OCI-LY7 (cell line): ENCODE data around the gene PAQR5. TPM values are rescaled to one million over a fixed set of nuclear protein-coding genes. Genes with fewer than 3 reads are reported as not detected.

Experiments
- BruUV-seq: library from RNA; stranded (reverse); fragments of 400-500 nt; replicated peaks from 2 replicates; lab custom pipeline; 2021; lab: Mats Ljungman, UMichigan
- CTCF ChIA-PET: fragments of 300-600 bp; sonication (Branson Sonifier 250); formaldehyde crosslinking; loops from one replicate; lab custom pipeline; 2022; ENCODE audit warnings: antibody characterized with exemption; ENCODE audit not compliant: unreplicated experiment; lab: Charles Lee
- POLR2A ChIA-PET: fragments of 300-600 bp; sonication (Branson Sonifier 250); formaldehyde crosslinking; loops from one replicate; lab custom pipeline; 2022; ENCODE audit warnings: antibody characterized with exemption; lab: Charles Lee
- DNase-seq: peaks from one replicate; pipeline ENCODE4 v3.0.0-alpha.2; 2015; ENCODE audit warnings: low spot score
- H2AFZ ChIP-seq: fragments of 200-600 bp; sonication (generic), shearing (Covaris generic); 2 replicates; pipeline ENCODE4 v1.6.1; 2014; ENCODE audit warnings: mild to moderate bottlenecking, antibody characterized with exemption, low read length, moderate library complexity
- H3K27ac ChIP-seq: fragments of 200-600 bp; sonication (generic); 2 replicates; pipeline ENCODE4 v1.5.1; 2014; ENCODE audit warnings: mixed run types, low read depth, mild to moderate bottlenecking, moderate library complexity, low read length, inconsistent platforms; ENCODE audit not compliant: poor library complexity, severe bottlenecking
- H3K36me3 ChIP-seq: fragments of 200-600 bp; sonication (generic); 2 replicates; pipeline ENCODE4 v1.6.1; 2014; ENCODE audit warnings: mild to moderate bottlenecking, antibody characterized with exemption, low read length, moderate library complexity, mixed read lengths; ENCODE audit not compliant: insufficient read depth
- H3K4me1 ChIP-seq: fragments of 200-600 bp; sonication (generic); 2 replicates; pipeline ENCODE4 v1.5.1; 2014; ENCODE audit warnings: mild to moderate bottlenecking, low read length; ENCODE audit not compliant: insufficient read depth, poor library complexity, severe bottlenecking
- H3K4me2 ChIP-seq: fragments of 200-600 bp; sonication (generic); 2 replicates; pipeline ENCODE4 v1.6.1; 2014; ENCODE audit warnings: mild to moderate bottlenecking, low read length
- H3K4me3 ChIP-seq: fragments of 200-600 bp; sonication (generic); 2 replicates; pipeline ENCODE4 v1.5.1; 2014; ENCODE audit warnings: mild to moderate bottlenecking, low read depth, low read length; ENCODE audit not compliant: poor library complexity, severe bottlenecking
- H3K79me2 ChIP-seq: fragments of 200-600 bp; sonication (generic); 2 replicates; pipeline ENCODE4 v1.6.1; 2016; ENCODE audit warnings: low read depth, mild to moderate bottlenecking, low read length, moderate library complexity, mixed read lengths; ENCODE audit not compliant: insufficient read depth
- H3K9me2 ChIP-seq: fragments of 200-600 bp; sonication (generic); 2 replicates; pipeline ENCODE4 v1.6.1; 2016; ENCODE audit warnings: mild to moderate bottlenecking, low read length, mixed read lengths; ENCODE audit not compliant: insufficient read depth
- H3K9me3 ChIP-seq: fragments of 200-600 bp; sonication (generic); 2 replicates; pipeline ENCODE4 v1.6.1; 2014; ENCODE audit warnings: mild to moderate bottlenecking, mixed run types, low read length, mixed read lengths
- H4K20me1 ChIP-seq: fragments of 200-600 bp; sonication (generic); 2 replicates; pipeline ENCODE4 v1.6.1; 2014; ENCODE audit warnings: mild to moderate bottlenecking, antibody characterized with exemption, low read length, moderate library complexity, mixed read lengths; ENCODE audit not compliant: insufficient read depth
- EZH2phosphoT487 ChIP-seq: fragments of 200-600 bp; sonication (generic); IDR thresholded peaks from 2 replicates; pipeline ENCODE4 v1.6.1; 2018; ENCODE audit warnings: low read depth, borderline replicate concordance, mild to moderate bottlenecking, mixed run types, antibody characterized with exemption, low read length, moderate library complexity, mixed read lengths
- intact Hi-C: fragments of 100-400 bp; cut with micrococcal nuclease; formaldehyde crosslinking; loops from one replicate; pipeline ENCODE4 v1.10.0; 2022; ENCODE audit not compliant: unreplicated experiment
- total RNA-seq, 2 experiments: library from RNA; depleted of rRNA in 1 of 2; stranded (reverse); fragments of >200 nt in 1 of 2; shearing (Covaris generic) in 1 of 2; gene quantifications; 2 replicates each; pipeline ENCODE4 v1.2.3, GENCODE V29; 2014 to 2022
- TF ChIP-seq, protein P1 (sequence below): fragments of 200-600 bp; sonication (generic); conservative IDR thresholded peaks from 2 replicates; pipeline ENCODE4 v1.5.1; 2014; ENCODE audit warnings: mild to moderate bottlenecking, antibody characterized with exemption, low read length, moderate library complexity, mixed read lengths

PAQR5 gene
- total RNA-seq, 2 experiments from 2014 or later: not detected

DNA sequence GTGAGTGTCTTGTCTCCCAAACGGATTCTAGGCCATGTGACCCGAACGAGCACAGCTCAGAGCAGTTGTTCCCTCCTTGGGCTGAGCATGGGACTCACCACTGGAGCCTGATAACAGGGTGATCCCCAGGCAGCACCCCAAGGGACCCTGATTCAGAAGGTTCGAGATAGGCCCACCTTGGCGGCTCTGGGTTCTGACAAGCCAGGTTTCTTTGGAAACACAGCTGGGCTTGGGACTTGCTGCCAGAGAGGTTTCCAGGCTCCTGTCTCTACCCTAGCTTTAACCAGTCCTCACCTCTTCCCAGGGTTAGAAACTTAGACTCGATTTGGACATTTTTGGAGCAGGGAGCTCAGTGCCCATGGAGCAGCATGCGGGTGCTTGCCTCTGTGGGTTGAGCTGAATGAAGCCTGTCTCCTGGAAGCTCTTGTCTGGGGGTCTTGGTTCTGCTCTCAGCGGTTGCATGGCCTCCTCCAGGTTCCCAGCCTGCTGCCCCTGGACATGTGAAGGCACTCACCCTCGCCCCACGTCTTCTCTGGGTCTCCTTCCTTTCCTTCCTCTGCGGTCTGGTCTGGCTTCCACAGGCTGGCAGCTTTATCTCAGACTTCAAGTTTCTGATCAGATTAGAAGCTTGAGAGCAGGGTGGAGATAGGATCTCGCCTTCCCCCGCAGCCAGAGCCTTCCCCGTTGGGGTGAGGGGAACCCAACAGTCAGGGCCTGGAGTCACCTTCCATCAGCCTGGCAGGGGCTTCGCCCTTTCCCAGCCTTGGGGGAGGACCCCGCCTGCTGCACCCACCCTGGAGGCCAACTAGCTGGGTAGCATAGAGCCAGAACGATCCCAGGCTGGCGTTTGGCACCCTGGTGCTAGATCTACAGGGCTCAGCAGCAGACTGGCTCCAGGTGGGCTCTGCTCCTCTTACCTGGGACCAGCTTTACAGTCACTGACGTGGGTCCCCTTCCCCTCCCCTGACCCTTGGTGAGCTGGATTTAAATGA lies 21.0 kb downstream of the PAQR5 start:
- Histone ChIP-seq H3K4me2 (no peak overlapping the region), H2AFZ (no peak overlapping the region), H3K9me2 (no peaks in the 10 kb centered on the region), H3K79me2 (no peaks in the 10 kb centered on the region), H3K4me1 (no peaks in the 10 kb centered on the region), H4K20me1 (no peaks in the 10 kb centered on the region), H3K4me3 (no peak overlapping the region), H3K9me3 (no peaks in the 10 kb centered on the region), H3K27ac (no peak overlapping the region), H3K36me3 (no peaks in the 10 kb centered on the region)
- ChIA-PET CTCF (no interaction called here), POLR2A (interaction anchor here (0.6 to 1.2 kb wide), 2 partner anchors 152 to 1345 kb away, joined by 3 to 5 read pairs; no protein-coding TSS in a partner anchor)
- DNase-seq: no peak
- BruUV-seq: no TSS peak
- no peak for TF ChIP-seq EZH2phosphoT487
- TF ChIP-seq, protein P1, sequence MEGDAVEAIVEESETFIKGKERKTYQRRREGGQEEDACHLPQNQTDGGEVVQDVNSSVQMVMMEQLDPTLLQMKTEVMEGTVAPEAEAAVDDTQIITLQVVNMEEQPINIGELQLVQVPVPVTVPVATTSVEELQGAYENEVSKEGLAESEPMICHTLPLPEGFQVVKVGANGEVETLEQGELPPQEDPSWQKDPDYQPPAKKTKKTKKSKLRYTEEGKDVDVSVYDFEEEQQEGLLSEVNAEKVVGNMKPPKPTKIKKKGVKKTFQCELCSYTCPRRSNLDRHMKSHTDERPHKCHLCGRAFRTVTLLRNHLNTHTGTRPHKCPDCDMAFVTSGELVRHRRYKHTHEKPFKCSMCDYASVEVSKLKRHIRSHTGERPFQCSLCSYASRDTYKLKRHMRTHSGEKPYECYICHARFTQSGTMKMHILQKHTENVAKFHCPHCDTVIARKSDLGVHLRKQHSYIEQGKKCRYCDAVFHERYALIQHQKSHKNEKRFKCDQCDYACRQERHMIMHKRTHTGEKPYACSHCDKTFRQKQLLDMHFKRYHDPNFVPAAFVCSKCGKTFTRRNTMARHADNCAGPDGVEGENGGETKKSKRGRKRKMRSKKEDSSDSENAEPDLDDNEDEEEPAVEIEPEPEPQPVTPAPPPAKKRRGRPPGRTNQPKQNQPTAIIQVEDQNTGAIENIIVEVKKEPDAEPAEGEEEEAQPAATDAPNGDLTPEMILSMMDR: no peak
- intact Hi-C loops: no loop called here

DNA sequence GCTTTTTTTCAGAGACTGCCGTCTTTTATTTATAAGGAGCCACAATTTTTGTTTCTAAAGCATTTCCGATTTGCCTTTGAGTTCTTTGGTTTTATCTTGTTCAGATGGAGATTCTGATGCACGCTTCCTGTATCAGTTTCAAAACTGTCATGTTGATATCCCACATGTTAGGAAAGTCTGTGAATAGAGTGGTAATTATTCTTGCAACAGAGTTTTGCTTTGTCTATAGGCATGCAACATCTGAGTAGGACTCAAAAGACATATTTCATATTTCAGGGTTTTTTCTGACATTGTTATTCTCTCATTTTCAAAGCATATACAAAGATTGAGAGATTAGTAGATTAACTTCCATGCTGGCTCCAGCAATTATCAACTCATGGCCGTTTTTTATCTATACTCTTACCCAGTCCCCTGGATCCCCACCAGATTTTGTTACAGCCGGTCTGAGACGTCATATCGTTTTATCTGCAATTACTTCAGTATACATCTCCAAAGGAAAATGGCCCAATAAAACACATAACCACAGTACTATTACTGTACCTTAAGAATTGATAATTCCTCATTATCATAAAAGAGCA lies 22.4 kb downstream of the PAQR5 start:
- no peaks in the 10 kb centered on the region for H3K79me2 ChIP-seq
- H3K9me3 ChIP-seq: no peaks in the 10 kb centered on the region
- TF ChIP-seq, protein P1: no peak
- TF ChIP-seq EZH2phosphoT487: no peak
- H3K4me2 ChIP-seq: no peak overlapping the region
- H3K4me3 ChIP-seq: no peak overlapping the region
- CTCF ChIA-PET: no interaction called here
- no TSS peak for BruUV-seq
- H4K20me1 ChIP-seq: no peaks in the 10 kb centered on the region
- intact Hi-C loops: no loop called here
- no peaks in the 10 kb centered on the region for H3K36me3 ChIP-seq
- DNase-seq: no peak
- H3K27ac ChIP-seq: no peak overlapping the region
- H2AFZ ChIP-seq: no peak overlapping the region
- no peaks in the 10 kb centered on the region for H3K4me1 ChIP-seq
- POLR2A ChIA-PET: no interaction called here
- H3K9me2 ChIP-seq: no peaks in the 10 kb centered on the region
